ENCODE measurements around the gene RECQL5.
A peak's percentile ranks its signal among the peaks of the same experiment; 100 is the strongest.

GRCh38 chr17:75693500-75694481 lies 26.8 kb upstream of the RECQL5 start:
- TF ChIP-seq SUZ12 (IDR thresholded peaks at IDR 0.05; ENCODE audit: extremely low read depth, insufficient read depth, insufficient read length) (no peak), YY1 (IDR thresholded peaks at IDR 0.05; ENCODE audit: insufficient read depth, insufficient read length) (peak; percentile 32)

Data from NT2/D1 (cell line).